HTR-8/SVneo (cell line): ENCODE measurements around the gene RPL7L1.

Experiments
- DNase-seq: peaks from one replicate; pipeline ENCODE4 v3.0.0; 2011; ENCODE audit warnings: low spot score, mixed read lengths; ENCODE audit not compliant: insufficient read length
- FAIRE-seq: peaks from 2 replicates; lab custom pipeline; 2011; peaks lifted over from hg19 to GRCh38; lab: Jason Lieb, UNC

Gene RPL7L1

GRCh38 chr6:42928986-42929820, 49.8 kb downstream of the RPL7L1 start, which contains the start of gene CNPY3:
Gene CNPY3 (plus strand): TSS chr6:42929480. CDS start chr6:42929571, 91 bp downstream.
- DNase-seq (peak; percentile 96), FAIRE-seq (peak; percentile 90)

- FAIRE-seq (no peak), DNase-seq (peak; percentile 61)
Measured at GRCh38 chr6:42929821-42930360, 50.5 kb downstream of the RPL7L1 start.

GRCh38 chr6:42932412-42932811, 53.0 kb downstream of the RPL7L1 start:
- FAIRE-seq (no peak), DNase-seq (no peak)

- DNase-seq (no peak), FAIRE-seq (no peak)
Measured at GRCh38 chr6:42933205-42933604, 53.8 kb downstream of the RPL7L1 start.

- FAIRE-seq = no peak
- no peak for DNase-seq
Measured at GRCh38 chr6:42935322-42935721, 55.9 kb downstream of the RPL7L1 start.

GRCh38 chr6:42936398-42936797, 57.0 kb downstream of the RPL7L1 start:
- DNase-seq (no peak), FAIRE-seq (no peak)

GRCh38 chr6:42937548-42938427, 58.4 kb downstream of the RPL7L1 start:
- no peak for FAIRE-seq

GRCh38 chr6:42938428-42938796, 59.0 kb downstream of the RPL7L1 start:
- FAIRE-seq (no peak), DNase-seq (no peak)

More at GRCh38 chr6:42937548-42938427, 58.4 kb downstream of the RPL7L1 start:
- no peak for DNase-seq

- no peak for FAIRE-seq
- DNase-seq = no peak
Measured at GRCh38 chr6:42938987-42939809, 59.8 kb downstream of the RPL7L1 start.
